SU-DHL-6 (cell line): ENCODE results near the gene PPP1R17.

ENCODE experiments used
- H2AFZ ChIP-seq: fragments of 200-600 bp; sonication (generic); 2 replicates; pipeline ENCODE4 v1.6.1; 2014; ENCODE audit warnings: low read depth, mild to moderate bottlenecking, moderate library complexity, mixed read lengths, antibody characterized with exemption, low read length; ENCODE audit not compliant: severe bottlenecking
- H3F3A ChIP-seq: fragments of 200-600 bp; shearing (Covaris generic); 2 replicates; pipeline ENCODE4 v1.6.0; 2016; ENCODE audit warnings: antibody characterized with exemption, mild to moderate bottlenecking; ENCODE audit not compliant: insufficient read depth
- H3K27ac ChIP-seq: fragments of 200-600 bp; sonication (generic); 2 replicates; pipeline ENCODE4 v1.5.1; 2016; ENCODE audit warnings: low read depth, mild to moderate bottlenecking, low read length, moderate library complexity, mixed read lengths
- H3K27me3 ChIP-seq: fragments of 200-600 bp; sonication (generic), shearing (Covaris generic); 2 replicates; pipeline ENCODE4 v1.6.0; 2014; ENCODE audit warnings: mild to moderate bottlenecking, low read length
- H3K36me3 ChIP-seq: fragments of 200-600 bp; sonication (generic); 2 replicates; pipeline ENCODE4 v1.6.1; 2014; ENCODE audit warnings: mild to moderate bottlenecking, low read length, mixed read lengths
- H3K4me2 ChIP-seq: fragments of 300-600, 200-600 bp; shearing (Covaris generic), sonication (generic); 2 replicates; pipeline ENCODE4 v1.6.0; 2014; ENCODE audit warnings: low read length, low read depth, mild to moderate bottlenecking; ENCODE audit not compliant: poor library complexity, severe bottlenecking
- H3K4me3 ChIP-seq: fragments of 200-600 bp; sonication (generic); 2 replicates; pipeline ENCODE4 v1.5.1; 2014; ENCODE audit warnings: antibody characterized with exemption, low read length, mild to moderate bottlenecking, mixed read lengths; ENCODE audit not compliant: insufficient read depth, poor library complexity, severe bottlenecking
- H3K79me2 ChIP-seq: fragments of 200-600 bp; sonication (generic); 2 replicates; pipeline ENCODE4 v1.6.1; 2014; ENCODE audit warnings: mild to moderate bottlenecking, low read length, moderate library complexity; ENCODE audit not compliant: insufficient read depth
- H3K9ac ChIP-seq: fragments of 200-600 bp; sonication (generic); 2 replicates; pipeline ENCODE4 v1.7.0; 2014; ENCODE audit warnings: mild to moderate bottlenecking, low read length
- H3K9me2 ChIP-seq: fragments of 200-600 bp; sonication (generic); replicated peaks from 2 replicates; pipeline ENCODE4 v1.6.1; 2014; ENCODE audit warnings: low read length; ENCODE audit not compliant: insufficient read depth
- H3K9me3 ChIP-seq: fragments of 200-600 bp; sonication (generic); 2 replicates; pipeline ENCODE4 v1.6.1; 2014; ENCODE audit warnings: low read length, mixed read lengths; ENCODE audit not compliant: insufficient read depth
- H4K20me1 ChIP-seq: fragments of 200-600 bp; sonication (generic); 2 replicates; pipeline ENCODE4 v1.6.1; 2014; ENCODE audit warnings: low read depth, mild to moderate bottlenecking, antibody characterized with exemption, low read length, moderate library complexity, mixed read lengths
- EZH2phosphoT487 ChIP-seq: fragments of 200-600 bp; sonication (generic), shearing (Covaris generic); conservative IDR thresholded peaks from 2 replicates; pipeline ENCODE4 v1.6.1; 2018; ENCODE audit warnings: mild to moderate bottlenecking, antibody characterized with exemption, low read length, moderate library complexity, mixed read lengths
- TF ChIP-seq, protein P1 (sequence below): fragments of 200-600 bp; sonication (generic); IDR thresholded peaks from one replicate; pipeline ENCODE4 v1.5.1; 2017; ENCODE audit warnings: antibody characterized with exemption, mild to moderate bottlenecking, low read length, moderate library complexity; ENCODE audit not compliant: insufficient read depth, poor library complexity, severe bottlenecking

PPP1R17 gene

DNA sequence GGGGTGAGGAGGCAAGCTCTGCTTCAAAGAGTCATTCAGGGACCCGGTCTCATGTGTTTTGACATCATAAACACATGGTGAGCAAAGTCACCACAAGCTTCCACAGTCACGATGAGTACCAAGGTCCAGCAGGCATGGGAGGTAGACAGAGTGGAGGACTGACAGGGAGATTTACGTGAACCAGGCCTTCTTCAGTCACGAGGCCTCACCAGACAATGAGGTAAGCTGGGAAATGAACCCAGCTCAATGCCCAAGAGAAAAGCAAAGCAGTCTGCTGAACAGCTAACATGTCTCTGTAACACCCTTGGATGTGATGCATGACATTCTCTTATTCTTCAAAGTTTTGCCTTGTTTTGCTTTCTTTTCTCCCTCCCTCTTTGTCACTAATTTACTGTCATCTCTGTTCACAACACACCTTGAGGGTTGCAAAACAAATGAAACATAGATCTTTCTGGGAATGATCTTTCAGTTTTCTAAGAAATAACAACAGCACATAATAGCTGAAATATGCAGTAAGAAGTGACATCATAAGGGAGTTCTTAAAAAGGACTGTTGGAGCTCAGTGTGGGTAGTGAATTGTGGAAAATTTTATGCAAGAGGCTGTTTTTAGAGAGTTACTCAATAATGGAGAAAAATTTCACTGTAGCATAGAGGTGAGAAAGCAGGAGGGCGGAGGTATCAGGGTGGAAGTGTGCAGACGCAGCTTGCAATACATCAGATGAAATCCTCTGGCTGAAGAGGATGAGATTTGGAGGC, 9.0 kb downstream of the PPP1R17 start:
- Histone ChIP-seq H2AFZ (no peak overlapping the region), H3K4me2 (no peak overlapping the region), H3K27me3 (no peaks in the 10 kb centered on the region), H3F3A (no peaks in the 10 kb centered on the region), H3K9me2 (no peaks in the 10 kb centered on the region), H4K20me1 (no peaks in the 10 kb centered on the region), H3K9me3 (no peaks in the 10 kb centered on the region), H3K79me2 (no peaks in the 10 kb centered on the region), H3K4me3 (no peak overlapping the region), H3K9ac (no peak overlapping the region), H3K27ac (no peak overlapping the region), H3K36me3 (no peaks in the 10 kb centered on the region)
- TF ChIP-seq, protein P1, sequence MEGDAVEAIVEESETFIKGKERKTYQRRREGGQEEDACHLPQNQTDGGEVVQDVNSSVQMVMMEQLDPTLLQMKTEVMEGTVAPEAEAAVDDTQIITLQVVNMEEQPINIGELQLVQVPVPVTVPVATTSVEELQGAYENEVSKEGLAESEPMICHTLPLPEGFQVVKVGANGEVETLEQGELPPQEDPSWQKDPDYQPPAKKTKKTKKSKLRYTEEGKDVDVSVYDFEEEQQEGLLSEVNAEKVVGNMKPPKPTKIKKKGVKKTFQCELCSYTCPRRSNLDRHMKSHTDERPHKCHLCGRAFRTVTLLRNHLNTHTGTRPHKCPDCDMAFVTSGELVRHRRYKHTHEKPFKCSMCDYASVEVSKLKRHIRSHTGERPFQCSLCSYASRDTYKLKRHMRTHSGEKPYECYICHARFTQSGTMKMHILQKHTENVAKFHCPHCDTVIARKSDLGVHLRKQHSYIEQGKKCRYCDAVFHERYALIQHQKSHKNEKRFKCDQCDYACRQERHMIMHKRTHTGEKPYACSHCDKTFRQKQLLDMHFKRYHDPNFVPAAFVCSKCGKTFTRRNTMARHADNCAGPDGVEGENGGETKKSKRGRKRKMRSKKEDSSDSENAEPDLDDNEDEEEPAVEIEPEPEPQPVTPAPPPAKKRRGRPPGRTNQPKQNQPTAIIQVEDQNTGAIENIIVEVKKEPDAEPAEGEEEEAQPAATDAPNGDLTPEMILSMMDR = no peak
- TF ChIP-seq EZH2phosphoT487 = no peak

GRCh38 chr7:31699050-31699449, 12.0 kb downstream of the PPP1R17 start:
- no peaks in the 10 kb centered on the region for H3K9me3 ChIP-seq
- H3K9me2 ChIP-seq = no peaks in the 10 kb centered on the region
- no peaks in the 10 kb centered on the region for H3F3A ChIP-seq
- H4K20me1 ChIP-seq = no peaks in the 10 kb centered on the region
- TF ChIP-seq, protein P1 = no peak
- H3K9ac ChIP-seq = no peak overlapping the region
- no peak overlapping the region for H3K4me3 ChIP-seq
- no peaks in the 10 kb centered on the region for H3K36me3 ChIP-seq
- no peak overlapping the region for H2AFZ ChIP-seq
- no peaks in the 10 kb centered on the region for H3K79me2 ChIP-seq
- no peaks in the 10 kb centered on the region for H3K27me3 ChIP-seq
- H3K27ac ChIP-seq = no peak overlapping the region
- no peak overlapping the region for H3K4me2 ChIP-seq

DNA sequence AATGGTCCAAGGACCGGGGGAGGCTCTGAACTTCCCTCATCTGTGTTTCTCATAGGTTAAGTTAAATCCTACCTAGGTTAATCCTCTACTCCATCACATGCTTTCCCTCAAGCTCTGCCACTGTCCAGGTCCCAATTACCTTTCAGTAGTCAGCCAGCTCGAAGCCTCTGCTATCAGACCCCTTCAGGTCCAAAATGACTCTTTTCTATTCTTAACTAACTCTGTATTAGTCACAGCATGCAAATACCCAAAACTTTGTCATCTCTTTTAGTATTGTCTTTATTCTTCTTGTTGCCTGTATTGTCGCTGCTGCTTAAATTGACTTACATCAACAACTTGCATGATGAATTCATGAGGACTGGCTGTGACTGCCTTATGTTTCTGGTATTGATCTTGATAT, 15.3 kb downstream of the PPP1R17 start:
- H3K9ac ChIP-seq = no peak overlapping the region
- H3K79me2 ChIP-seq = no peaks in the 10 kb centered on the region
- TF ChIP-seq EZH2phosphoT487 = no peak
- TF ChIP-seq, protein P1 = no peak
- H3K4me3 ChIP-seq = no peak overlapping the region
- no peak overlapping the region for H2AFZ ChIP-seq
- H3K27me3 ChIP-seq = no peaks in the 10 kb centered on the region
- H3K9me3 ChIP-seq = no peaks in the 10 kb centered on the region
- H3K27ac ChIP-seq = no peak overlapping the region
- no peaks in the 10 kb centered on the region for H3K9me2 ChIP-seq
- H3F3A ChIP-seq = no peaks in the 10 kb centered on the region
- H3K4me2 ChIP-seq = no peak overlapping the region
- no peaks in the 10 kb centered on the region for H4K20me1 ChIP-seq
- H3K36me3 ChIP-seq = no peaks in the 10 kb centered on the region
